Measurements from ENCODE around the gene SRPK3.

- no peak for TF ChIP-seq USF2 (IDR thresholded peaks at IDR 0.05)
- TF ChIP-seq MAFK (IDR thresholded peaks at IDR 0.05; ENCODE audit: partially characterized antibody), result no peak
- no peak for TF ChIP-seq CTCF (IDR thresholded peaks at IDR 0.05)
- no peak for TF ChIP-seq MAX (IDR thresholded peaks at IDR 0.05)
- no peak for TF ChIP-seq POLR2A (IDR thresholded peaks at IDR 0.05; ENCODE audit: low read length)
- TF ChIP-seq HOXA7 (CRISPR knock-in tag; IDR thresholded peaks at IDR 0.05), result no peak
- TF ChIP-seq PHF8 (IDR thresholded peaks at IDR 0.05; ENCODE audit: borderline replicate concordance, low read depth), result no peak
- TF ChIP-seq JUN (IDR thresholded peaks at IDR 0.05), result no peak
Measured at GRCh38 chrX:153768311-153769157, 12.3 kb upstream of the SRPK3 start.
